Measurements from ENCODE around the gene POLR3B. TPM values are rescaled to one million over a fixed set of nuclear protein-coding genes. Genes with fewer than 3 reads are reported as not detected.

POLR3B gene
- total and polyA plus RNA-seq, 9 of the 15 experiments (the other 6 are each of a cell fraction or from before 2014, with no cell fraction given), result 7.6 to 17.9 (median 14.4) TPM

Other genes starting within 250 kb of the POLR3B start
- gene NUAK1, start 218.8 kb upstream of the POLR3B start, total RNA-seq (2014; rRNA removed), result not detected in 2 replicates
- not detected in 2 replicates for gene NUAK1, start 218.8 kb upstream of the POLR3B start, total RNA-seq (2014; rRNA removed; fragmentation: Illumina TruSeq; extraction: Trizol)
- gene NUAK1, start 218.8 kb upstream of the POLR3B start, total RNA-seq (2015; rRNA removed; fragmentation: Illumina TruSeq; extraction: Trizol), result not detected in 2 replicates
- 0.02 TPM in 2 replicates for gene NUAK1, start 218.8 kb upstream of the POLR3B start, total RNA-seq (2021)
- not detected in 2 replicates for gene NUAK1, start 218.8 kb upstream of the POLR3B start, polyA plus RNA-seq (2011; rRNA removed)
- not detected in 2 replicates for gene NUAK1, start 218.8 kb upstream of the POLR3B start, polyA plus RNA-seq (2014; fragmentation: Illumina TruSeq; extraction: Trizol)
- gene NUAK1, start 218.8 kb upstream of the POLR3B start, polyA plus RNA-seq (2014; fragmentation: Nextera tagmentation; extraction: Ambion mirVana), result not detected
- not detected in 2 replicates for gene NUAK1, start 218.8 kb upstream of the POLR3B start, polyA plus RNA-seq (2014; rRNA removed)
- 0.04 TPM in 1 of 2 replicates, not detected in the other for gene CKAP4, start 109.7 kb upstream of the POLR3B start, total RNA-seq (2014; rRNA removed)
- not detected in 2 replicates for gene CKAP4, start 109.7 kb upstream of the POLR3B start, total RNA-seq (2014; rRNA removed; fragmentation: Illumina TruSeq; extraction: Trizol)
- gene CKAP4, start 109.7 kb upstream of the POLR3B start, total RNA-seq (2015; rRNA removed; fragmentation: Illumina TruSeq; extraction: Trizol), result not detected in 2 replicates
- 0.20 and 0.45 TPM in 2 replicates for gene CKAP4, start 109.7 kb upstream of the POLR3B start, total RNA-seq (2021)
- 0.08 TPM in 2 replicates for gene CKAP4, start 109.7 kb upstream of the POLR3B start, polyA plus RNA-seq (2011; rRNA removed)
- 0.06 TPM in 1 of 2 replicates, not detected in the other for gene CKAP4, start 109.7 kb upstream of the POLR3B start, polyA plus RNA-seq (2014; fragmentation: Illumina TruSeq; extraction: Trizol)
- gene CKAP4, start 109.7 kb upstream of the POLR3B start, polyA plus RNA-seq (2014; fragmentation: Nextera tagmentation; extraction: Ambion mirVana), result not detected
- not detected in 2 replicates for gene CKAP4, start 109.7 kb upstream of the POLR3B start, polyA plus RNA-seq (2014; rRNA removed)
- gene TCP11L2, start 55.0 kb upstream of the POLR3B start, total RNA-seq (2014; rRNA removed), result 1.6 and 2.3 TPM in 2 replicates
- 2.3 and 3.8 TPM in 2 replicates for gene TCP11L2, start 55.0 kb upstream of the POLR3B start, total RNA-seq (2014; rRNA removed; fragmentation: Illumina TruSeq; extraction: Trizol)
- gene TCP11L2, start 55.0 kb upstream of the POLR3B start, total RNA-seq (2015; rRNA removed; fragmentation: Illumina TruSeq; extraction: Trizol), result 0.53 and 0.83 TPM in 2 replicates
- 2.4 and 4.0 TPM in 2 replicates for gene TCP11L2, start 55.0 kb upstream of the POLR3B start, total RNA-seq (2021)
- 3.7 and 4.5 TPM in 2 replicates for gene TCP11L2, start 55.0 kb upstream of the POLR3B start, polyA plus RNA-seq (2011; rRNA removed)
- gene TCP11L2, start 55.0 kb upstream of the POLR3B start, polyA plus RNA-seq (2014; fragmentation: Illumina TruSeq; extraction: Trizol), result 1.3 and 2.1 TPM in 2 replicates
- 1 to 10 TPM in 1 of 2 experiments, under 1 TPM in 1; 0.39 to 1.3 TPM for gene TCP11L2, start 55.0 kb upstream of the POLR3B start, polyA plus RNA-seq (2014; fragmentation: Nextera tagmentation; extraction: Ambion mirVana)
- 0.86 and 1.6 TPM in 2 replicates for gene TCP11L2, start 55.0 kb upstream of the POLR3B start, polyA plus RNA-seq (2014; rRNA removed)
- not detected in 2 replicates for gene RFX4, start 225.3 kb downstream of the POLR3B start, total RNA-seq (2014; rRNA removed)
- not detected in 2 replicates for gene RFX4, start 225.3 kb downstream of the POLR3B start, total RNA-seq (2014; rRNA removed; fragmentation: Illumina TruSeq; extraction: Trizol)
- not detected in 2 replicates for gene RFX4, start 225.3 kb downstream of the POLR3B start, total RNA-seq (2015; rRNA removed; fragmentation: Illumina TruSeq; extraction: Trizol)
- not detected in 2 replicates for gene RFX4, start 225.3 kb downstream of the POLR3B start, total RNA-seq (2021)
- not detected in 2 replicates for gene RFX4, start 225.3 kb downstream of the POLR3B start, polyA plus RNA-seq (2011; rRNA removed)
- not detected in 2 replicates for gene RFX4, start 225.3 kb downstream of the POLR3B start, polyA plus RNA-seq (2014; fragmentation: Illumina TruSeq; extraction: Trizol)
- gene RFX4, start 225.3 kb downstream of the POLR3B start, polyA plus RNA-seq (2014; fragmentation: Nextera tagmentation; extraction: Ambion mirVana), result not detected
- gene RFX4, start 225.3 kb downstream of the POLR3B start, polyA plus RNA-seq (2014; rRNA removed), result not detected in 2 replicates

Data from K562 (cell line).